Measurements from ENCODE around the gene EPAS1.

GRCh38 chr2:46382331-46383112 lies 85.3 kb downstream of the EPAS1 start:
- TF ChIP-seq CTCF (IDR thresholded peaks at IDR 0.05) (no peak), POLR2A (IDR thresholded peaks at IDR 0.05) (no peak), POLR2AphosphoS5 (IDR thresholded peaks at IDR 0.05) (no peak)

Data from transverse colon (tissue), 4 donors.